ENCODE measurements around the gene OTUD6A.

Gene OTUD6A
- 0 to 0.22 (median 0) reads per million in 17 experiments for total RNA-seq

DNA sequence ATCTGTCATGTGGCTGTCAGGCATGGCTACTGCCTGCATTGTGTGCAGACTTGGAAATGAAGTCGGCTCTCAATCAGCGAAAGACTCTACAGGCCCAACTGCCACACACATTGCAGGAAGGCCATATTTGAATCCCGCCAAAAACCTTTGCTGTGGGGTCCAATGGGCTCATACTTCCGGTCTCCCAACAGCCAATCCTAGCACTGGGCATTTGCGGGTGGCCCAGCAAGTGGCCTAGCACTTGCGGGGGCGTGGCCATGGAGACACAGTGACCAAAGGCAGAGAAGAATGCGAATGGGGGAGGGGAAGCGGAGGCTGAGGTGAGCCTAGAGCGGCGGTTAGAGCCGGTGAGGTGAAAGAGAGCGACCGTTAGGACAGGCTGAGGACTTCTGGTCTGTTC is at the start of gene OTUD6A:
Gene OTUD6A (plus strand): TSS at position 382 of the 400 bp plus-strand sequence. CDS start 68 bp downstream, outside the sequence.
- no peak for DNase-seq

- DNase-seq = no peak
Measured at GRCh38 chrX:70012756-70013155, 49.5 kb upstream of the OTUD6A start.

- DNase-seq = no peak
Measured at GRCh38 chrX:70013466-70014381, 48.5 kb upstream of the OTUD6A start.

DNA sequence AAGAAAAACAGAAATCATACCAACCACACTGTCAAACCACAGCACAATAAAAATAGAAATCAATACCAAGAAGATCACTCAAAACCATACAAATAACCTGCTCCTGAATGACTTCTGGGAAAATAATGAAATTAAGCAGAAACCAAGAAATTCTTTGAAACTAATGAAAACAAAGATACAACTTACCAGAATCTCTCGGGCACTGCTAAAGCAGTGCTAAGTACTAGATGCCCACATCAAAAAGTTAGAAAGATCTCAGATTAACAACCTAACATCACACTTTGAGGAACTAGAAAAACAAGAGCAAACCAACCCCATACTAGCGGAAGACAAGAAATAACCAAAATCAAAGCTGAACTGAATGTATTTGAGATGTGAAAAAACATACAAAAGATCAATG is 45.7 kb upstream of the OTUD6A start:
- DNase-seq = no peak

DNA sequence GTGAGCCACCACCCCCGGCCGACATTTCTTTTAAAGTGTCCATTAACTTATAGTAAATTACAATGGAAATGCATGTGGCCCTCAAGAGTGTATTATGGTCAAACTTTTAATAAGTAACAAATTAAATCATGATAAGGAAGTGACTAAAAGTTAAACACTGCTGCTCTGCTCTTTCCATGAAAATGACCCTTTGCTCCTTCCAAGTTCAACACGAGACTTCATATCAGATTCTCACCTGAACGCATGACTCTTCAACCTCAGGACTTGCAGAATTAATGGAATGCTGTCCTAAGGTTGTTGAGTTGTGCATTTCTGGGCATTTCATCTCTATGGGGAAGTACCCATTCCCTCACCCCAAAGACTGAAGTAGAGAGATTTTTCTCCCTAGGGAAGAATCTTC is 39.6 kb upstream of the OTUD6A start:
- DNase-seq = no peak

- DNase-seq = no peak
Measured at GRCh38 chrX:70025464-70025863, 36.8 kb upstream of the OTUD6A start.

GRCh38 chrX:70026112-70026850 is 36.0 kb upstream of the OTUD6A start:
- no peak for DNase-seq

DNA sequence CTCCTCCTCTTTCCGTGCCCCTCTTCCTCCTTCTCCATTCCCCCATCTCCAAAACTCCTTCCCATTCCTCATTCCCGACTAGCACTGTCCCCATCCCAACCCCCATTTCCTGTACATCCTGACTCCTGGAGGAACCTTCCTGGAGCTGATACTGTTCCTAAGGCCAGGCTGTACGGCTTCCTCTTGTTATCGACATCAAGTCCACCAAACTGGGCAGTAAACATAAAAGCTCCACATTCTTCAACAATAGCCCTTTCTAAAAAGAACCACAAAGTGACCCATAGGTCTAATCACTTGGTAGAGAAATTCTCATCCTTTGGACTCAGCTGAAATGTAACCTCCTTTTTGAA is 35.4 kb upstream of the OTUD6A start:
- no peak for DNase-seq

- DNase-seq = no peak
Measured at GRCh38 chrX:70029863-70030262, 32.4 kb upstream of the OTUD6A start.

- peak; percentile 50 to 72 (median 60) for DNase-seq
Measured at GRCh38 chrX:70030301-70030767, 31.9 kb upstream of the OTUD6A start.

- no peak for DNase-seq
Measured at GRCh38 chrX:70032792-70033191, 29.5 kb upstream of the OTUD6A start.

DNA sequence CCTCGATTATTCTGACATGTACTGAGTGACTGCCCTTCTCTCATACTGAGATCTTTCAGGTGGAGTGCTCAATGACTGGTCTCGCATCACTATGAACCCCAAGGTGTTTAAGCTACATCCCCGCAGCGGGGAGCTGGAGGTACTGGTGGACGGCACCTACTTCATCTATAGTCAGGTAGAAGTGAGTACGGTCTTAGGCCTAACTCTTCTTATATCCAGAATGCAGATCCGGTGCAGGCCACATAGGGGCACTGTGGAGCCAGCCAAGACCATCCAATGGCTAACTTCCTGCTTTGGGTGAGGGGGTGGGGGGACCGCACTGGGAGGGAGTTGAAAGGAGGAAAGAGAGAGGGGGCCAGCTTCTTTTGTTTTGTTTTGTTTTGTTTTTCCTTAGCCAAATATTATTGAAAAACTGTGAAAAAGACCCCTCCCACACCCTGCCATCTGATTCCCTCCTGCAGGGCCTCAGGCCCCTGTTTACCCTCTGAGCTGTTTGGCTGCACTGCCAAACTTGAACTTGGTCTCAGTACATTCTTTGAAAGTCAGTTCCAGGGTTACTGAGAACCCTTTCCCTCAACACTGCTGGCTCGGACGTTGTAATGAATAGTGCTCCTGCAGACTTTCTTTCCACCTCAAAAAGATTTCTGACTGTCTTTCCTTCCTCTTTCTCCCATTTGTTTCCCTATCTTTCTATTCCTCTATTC is 28.8 kb upstream of the OTUD6A start:
- DNase-seq = peak; percentile 23 to 52 (median 33)

DNA sequence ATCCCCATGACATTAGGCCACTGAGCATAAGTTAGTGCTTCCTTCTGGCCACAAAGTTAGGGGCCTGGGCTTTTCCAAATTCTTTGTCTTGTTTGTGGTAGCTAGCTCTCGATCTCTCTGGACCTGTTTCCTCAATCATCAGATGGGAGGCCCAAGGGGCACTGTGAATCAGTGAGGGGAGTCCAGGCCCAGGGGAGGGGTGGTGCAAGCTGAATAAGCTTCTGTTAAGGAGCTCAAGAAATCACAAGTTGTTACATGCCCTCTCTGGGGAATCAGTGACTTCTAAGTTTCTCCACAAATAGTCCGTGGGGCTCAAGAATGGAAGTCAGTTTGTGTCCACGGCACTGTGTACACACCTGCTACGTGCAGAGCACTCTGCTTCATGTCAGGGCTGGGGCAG is 27.6 kb upstream of the OTUD6A start:
- DNase-seq = no peak

DNA sequence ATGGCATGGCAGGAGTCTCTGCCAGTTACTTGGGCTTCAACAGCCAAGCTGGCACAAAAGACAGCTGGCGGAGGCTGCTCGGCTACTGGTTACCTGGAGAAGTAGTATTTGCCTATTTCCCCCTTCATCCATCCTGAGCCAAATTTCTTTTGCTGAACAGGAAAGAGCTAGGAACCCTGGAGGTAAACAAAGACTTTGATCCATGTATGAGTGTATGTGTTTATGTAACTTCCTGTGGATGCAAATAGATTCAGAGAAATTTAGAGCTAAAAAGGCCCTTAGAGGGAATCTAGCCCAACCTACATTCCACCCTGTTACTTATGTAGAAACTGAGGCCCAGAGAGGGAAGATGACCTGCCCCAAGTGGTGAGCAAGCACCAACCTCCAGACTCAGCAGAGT is 23.7 kb upstream of the OTUD6A start:
- DNase-seq = no peak

DNA sequence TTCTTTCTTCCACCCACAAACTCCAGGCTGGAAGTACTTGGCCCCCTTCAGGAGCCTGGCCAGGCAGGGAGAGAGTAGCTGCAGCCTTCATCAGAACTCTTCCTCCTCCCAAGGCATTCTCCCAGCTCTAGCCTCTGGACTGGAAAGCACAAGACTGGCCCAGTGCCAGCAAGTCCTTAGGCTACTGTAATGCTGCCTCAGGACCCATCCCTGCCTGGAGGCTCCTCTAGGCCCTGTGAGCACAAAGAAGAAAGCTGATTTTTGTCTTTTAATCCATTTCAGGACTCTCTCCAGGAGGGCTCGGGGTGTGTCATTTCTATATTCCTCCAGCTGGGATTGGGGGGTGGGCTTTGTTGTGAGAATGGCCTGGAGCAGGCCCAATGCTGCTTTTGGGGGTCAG is 23.3 kb upstream of the OTUD6A start:
- no peak for DNase-seq

- no peak for DNase-seq
Measured at GRCh38 chrX:70039758-70040157, 22.5 kb upstream of the OTUD6A start.

DNA sequence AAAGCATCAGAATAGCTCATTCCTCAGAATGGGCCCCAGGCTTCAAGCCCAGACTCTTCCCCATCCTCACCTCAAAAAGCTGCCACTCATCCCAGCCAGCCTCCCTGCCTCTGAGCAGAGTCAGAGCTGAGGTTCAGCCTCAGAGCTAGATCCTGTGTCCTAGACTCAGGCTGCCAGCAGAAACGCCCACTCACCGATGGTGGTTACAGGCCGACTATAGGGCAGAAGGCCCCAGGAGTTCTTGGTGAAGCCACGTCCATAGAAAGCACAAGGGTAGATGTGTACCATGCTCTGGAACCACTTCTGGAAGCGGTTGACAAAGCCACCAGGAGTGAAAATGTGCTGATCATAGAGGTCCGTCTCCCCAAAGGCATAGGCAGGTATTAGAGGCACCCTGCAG is 20.3 kb upstream of the OTUD6A start:
- no peak for DNase-seq

DNA sequence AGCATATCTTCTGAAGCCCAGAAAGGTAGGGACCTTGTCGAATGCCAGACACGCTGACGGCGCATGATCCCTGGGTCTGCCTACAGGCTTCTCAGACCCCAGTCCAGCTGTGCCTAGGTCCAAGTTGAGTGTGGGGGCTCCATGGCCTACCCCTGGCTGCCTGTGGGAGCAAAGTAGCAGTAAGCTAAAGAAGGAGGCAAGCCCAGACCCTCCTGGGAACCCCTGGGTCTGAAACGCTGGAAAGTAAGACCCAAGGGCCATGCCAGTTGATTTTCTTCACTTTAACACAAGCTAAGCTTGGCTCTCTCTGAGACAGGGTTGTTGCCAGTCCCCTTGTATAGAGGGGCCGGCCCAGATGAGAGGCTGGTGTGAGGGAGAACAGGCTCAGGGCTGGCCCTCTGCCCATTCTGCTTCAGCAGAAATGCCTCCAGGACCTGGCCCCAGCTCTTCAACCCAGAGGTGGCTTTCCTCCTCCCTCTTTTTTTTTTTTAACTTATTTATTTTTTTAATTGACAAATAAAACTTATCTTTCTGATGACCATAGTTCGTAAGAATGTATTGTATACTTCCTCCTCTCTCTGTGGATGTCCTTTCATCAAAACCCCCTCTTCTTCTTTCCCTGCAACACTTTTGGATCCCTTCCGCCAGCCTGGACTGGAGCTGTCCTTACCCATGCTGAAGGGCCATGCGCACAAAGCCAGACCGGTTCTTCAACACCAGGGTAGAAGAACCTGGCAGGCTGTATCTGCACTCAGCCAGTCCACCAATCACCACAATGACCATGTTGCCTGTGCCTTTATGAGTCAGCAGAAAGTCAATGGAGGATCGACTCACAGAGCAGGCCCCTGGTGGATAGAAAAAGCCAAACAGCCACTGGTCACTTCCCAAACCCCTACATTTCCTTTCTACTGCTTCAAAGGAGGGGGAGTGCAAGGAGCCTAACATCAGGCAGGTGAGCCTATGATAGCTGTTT is 19.6 kb upstream of the OTUD6A start:
- DNase-seq = no peak

- DNase-seq = no peak
Measured at GRCh38 chrX:70043685-70044084, 18.6 kb upstream of the OTUD6A start.

DNA sequence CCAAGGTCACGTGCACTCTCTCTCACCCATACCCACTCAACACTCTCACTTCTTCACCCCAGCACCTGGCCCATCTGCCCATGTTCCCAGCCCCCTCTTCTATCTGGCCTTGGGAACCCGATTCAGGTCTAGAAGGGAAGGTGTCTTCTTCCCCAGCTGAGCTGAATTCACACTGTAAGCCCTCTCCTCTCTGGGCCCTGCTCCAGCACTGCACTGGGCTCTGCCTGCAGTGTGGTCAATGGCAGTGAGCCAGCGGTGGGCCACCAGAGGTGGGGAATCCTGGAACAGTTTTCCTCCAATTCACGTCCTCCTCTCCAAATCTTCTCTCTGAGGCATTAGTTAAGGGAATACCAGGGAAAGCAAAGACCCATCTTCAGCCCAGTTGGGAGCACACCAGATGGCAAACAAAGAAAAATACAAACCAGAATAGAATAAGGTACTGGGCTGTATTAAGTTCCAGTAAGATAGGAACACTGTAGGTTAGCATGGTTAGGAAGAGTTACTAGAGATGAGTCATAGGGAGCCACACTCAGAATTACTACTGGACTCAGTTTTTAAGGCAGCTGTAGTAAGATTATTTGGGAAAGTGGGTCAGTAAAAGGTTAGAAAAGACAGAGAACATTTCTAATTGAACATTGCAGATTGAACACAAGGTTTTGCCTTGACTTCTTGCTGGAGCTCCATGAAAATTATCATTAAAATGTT is 17.6 kb upstream of the OTUD6A start:
- DNase-seq = no peak

DNA sequence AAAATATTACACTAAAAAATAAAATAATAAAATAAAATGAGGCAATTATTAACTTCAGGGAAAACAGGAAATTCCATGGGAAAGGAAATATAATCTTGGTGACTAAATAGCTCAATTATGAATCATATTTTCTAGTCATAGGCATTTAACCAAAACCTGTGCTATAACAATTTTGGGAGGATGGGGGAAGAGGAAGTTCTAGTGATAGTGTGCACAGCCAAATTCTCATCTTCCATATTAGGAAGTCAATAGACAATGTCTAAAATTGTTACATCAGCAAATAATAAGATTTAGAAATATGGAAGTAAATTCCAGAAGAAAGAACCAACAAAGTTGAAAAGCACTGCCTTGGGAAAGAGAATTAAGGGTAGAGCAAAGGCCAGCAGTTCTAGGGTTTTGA is 15.3 kb upstream of the OTUD6A start:
- peak in 3 of 4 experiments; percentile 1 to 19 (median 15) for DNase-seq
